NCI-H69 (cell line): ENCODE results near the gene CADPS2.

Experiments
- DNase-seq: peaks from one replicate; lab custom pipeline; 2025; lab: John Stamatoyannopoulos, UW

CADPS2 gene

GRCh38 chr7:122453432-122453831, 432.8 kb downstream of the CADPS2 start:
- no peak for DNase-seq

- DNase-seq = no peak
Observed at GRCh38 chr7:122448893-122449589, 437.2 kb downstream of the CADPS2 start.

- peak; percentile 75 for DNase-seq
Observed at GRCh38 chr7:122442929-122443328, 443.3 kb downstream of the CADPS2 start.

GRCh38 chr7:122438492-122438891, 447.8 kb downstream of the CADPS2 start:
- DNase-seq = no peak

GRCh38 chr7:122438006-122438405, 448.3 kb downstream of the CADPS2 start:
- DNase-seq = peak; percentile 96

GRCh38 chr7:122433765-122434164, 452.5 kb downstream of the CADPS2 start:
- no peak for DNase-seq

- peak; percentile 76 for DNase-seq
Observed at GRCh38 chr7:122430710-122431109, 455.6 kb downstream of the CADPS2 start.

GRCh38 chr7:122429926-122430325, 456.3 kb downstream of the CADPS2 start:
- peak; percentile 21 for DNase-seq

- DNase-seq = no peak
Observed at GRCh38 chr7:122425731-122426130, 460.5 kb downstream of the CADPS2 start.

- DNase-seq = peak; percentile 14
Observed at GRCh38 chr7:122423591-122423990, 462.7 kb downstream of the CADPS2 start.

- DNase-seq = no peak
Observed at GRCh38 chr7:122416336-122416735, 469.9 kb downstream of the CADPS2 start.

- DNase-seq = no peak
Observed at GRCh38 chr7:122415510-122415909, 470.8 kb downstream of the CADPS2 start.

GRCh38 chr7:122413339-122413738, 472.9 kb downstream of the CADPS2 start:
- DNase-seq = peak; percentile 39

- peak; percentile 19 for DNase-seq
Observed at GRCh38 chr7:122412883-122413282, 473.4 kb downstream of the CADPS2 start.

GRCh38 chr7:122412441-122412840, 473.8 kb downstream of the CADPS2 start:
- peak; percentile 18 for DNase-seq

GRCh38 chr7:122407195-122407594, 479.1 kb downstream of the CADPS2 start:
- DNase-seq = no peak

- no peak for DNase-seq
Observed at GRCh38 chr7:122403113-122403512, 483.1 kb downstream of the CADPS2 start.

- DNase-seq = peak; percentile 82
Observed at GRCh38 chr7:122402235-122402634, 484.0 kb downstream of the CADPS2 start.

- DNase-seq = peak; percentile 99
Observed at GRCh38 chr7:122397381-122397780, 488.9 kb downstream of the CADPS2 start.

GRCh38 chr7:122394512-122394911, 491.7 kb downstream of the CADPS2 start:
- DNase-seq = peak; percentile 45

GRCh38 chr7:122384528-122384927, 501.7 kb downstream of the CADPS2 start:
- DNase-seq = no peak

GRCh38 chr7:122383934-122384333, 502.3 kb downstream of the CADPS2 start:
- DNase-seq = peak; percentile 93

GRCh38 chr7:122380992-122381391, 505.3 kb downstream of the CADPS2 start:
- peak; percentile 62 for DNase-seq

GRCh38 chr7:122379491-122379890, 506.8 kb downstream of the CADPS2 start:
- DNase-seq = no peak
